Effector CD8-positive, alpha-beta T cell (primary cell): ENCODE data around the gene HOXB4.

Source experiments
- DNase-seq: peaks from one replicate; lab custom pipeline; 2025; lab: John Stamatoyannopoulos, UW

Gene HOXB4

GRCh38 chr17:48528936-48529682, 49.0 kb downstream of the HOXB4 start:
- DNase-seq = no peak

- DNase-seq = no peak
Observed at GRCh38 chr17:48528153-48528935, 49.8 kb downstream of the HOXB4 start.

GRCh38 chr17:48527547-48527932, 50.6 kb downstream of the HOXB4 start:
- no peak for DNase-seq

- no peak for DNase-seq
Observed at GRCh38 chr17:48526608-48527546, 51.3 kb downstream of the HOXB4 start.
